HTERT RPE-1 (cell line): ENCODE results near the gene ANKRD36C.
"Not testable (repeated sequence)": the region's sequence is repeated elsewhere in the genome, so short reads cannot be mapped to it uniquely, and the experiment has no call there.

Source experiments
- in situ Hi-C: fragments of 300-500 bp; cut with MboI; formaldehyde crosslinking; loops from 4 replicates; pipeline ENCODE4 v1.14.3; 2020; ENCODE audit warnings: low sequenced_read_pairs

The ANKRD36C gene

GRCh38 chr2:95991351-95992094 is at the start of gene ANKRD36C:
TSS of gene ANKRD36C (minus strand) at chr2:95991824. CDS start at chr2:95991708, 116 bp downstream.
- in situ Hi-C loops, result not testable (repeated sequence)

DNA sequence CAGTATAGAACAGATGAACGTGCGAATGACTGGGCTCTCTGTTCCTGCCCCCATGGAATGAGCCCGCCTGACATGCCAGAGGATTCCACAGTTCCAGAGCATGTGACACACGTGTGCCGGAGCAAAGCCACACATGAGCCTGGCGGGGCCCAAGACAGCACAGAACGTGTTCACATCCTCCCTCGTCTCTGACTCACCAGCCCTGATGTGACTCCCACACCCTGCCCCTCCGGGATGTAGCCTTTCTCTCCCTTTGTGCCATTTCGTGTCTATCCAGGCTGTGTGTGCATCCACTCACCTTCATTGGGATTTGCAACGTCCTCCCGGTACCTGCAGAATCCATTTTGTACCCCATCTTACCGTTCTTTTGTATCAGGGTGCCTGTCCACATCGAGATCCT is 43.9 kb upstream of the ANKRD36C start:
- in situ Hi-C loops, result not testable (repeated sequence)

DNA sequence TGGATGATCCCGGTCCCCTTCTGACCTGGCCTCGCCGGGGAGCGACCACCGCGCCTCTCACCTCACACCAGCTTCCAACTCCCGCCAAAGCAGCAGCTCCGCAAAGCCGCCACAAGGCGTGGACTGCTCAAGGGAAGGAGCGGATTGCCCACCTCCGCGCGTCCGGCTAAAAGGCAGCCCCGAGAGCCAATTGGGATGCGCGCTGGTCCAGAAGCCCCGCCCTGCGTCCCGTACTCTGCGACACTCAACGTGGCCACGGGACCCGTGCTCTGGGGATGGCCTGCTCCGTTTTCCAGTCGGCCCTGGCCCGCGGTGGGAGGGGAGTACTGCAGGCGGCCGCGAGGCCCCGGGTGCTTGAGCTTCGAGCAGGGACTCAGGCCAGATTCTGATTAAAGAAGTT is 43.2 kb upstream of the ANKRD36C start, which contains the start of gene GPAT2:
Gene GPAT2 (minus strand): TSS at position 125 of the 400 bp plus-strand sequence. CDS start 2,557 bp downstream, outside the sequence.
- in situ Hi-C loops, result not testable (repeated sequence)

DNA sequence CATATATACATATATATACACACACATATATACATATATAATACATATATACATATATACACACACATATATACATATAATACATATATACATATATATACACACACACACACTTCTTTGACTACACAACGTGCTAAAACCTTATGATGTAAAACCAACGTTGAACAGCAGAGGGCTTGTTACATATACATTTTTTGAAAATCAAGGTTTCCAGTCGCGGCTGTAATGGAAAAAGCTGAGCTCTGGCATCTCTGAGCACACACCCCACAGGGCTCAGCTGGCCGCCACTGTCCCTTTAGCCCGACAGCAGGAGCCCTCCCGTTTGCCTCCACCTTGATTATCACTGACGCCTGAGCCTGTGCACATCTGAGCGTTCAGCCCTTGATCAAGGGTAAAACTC is 42.4 kb upstream of the ANKRD36C start:
- in situ Hi-C loops, result not testable (repeated sequence)

- in situ Hi-C loops, result not testable (repeated sequence)
Observed at GRCh38 chr2:96027725-96028325, 36.2 kb upstream of the ANKRD36C start.

DNA sequence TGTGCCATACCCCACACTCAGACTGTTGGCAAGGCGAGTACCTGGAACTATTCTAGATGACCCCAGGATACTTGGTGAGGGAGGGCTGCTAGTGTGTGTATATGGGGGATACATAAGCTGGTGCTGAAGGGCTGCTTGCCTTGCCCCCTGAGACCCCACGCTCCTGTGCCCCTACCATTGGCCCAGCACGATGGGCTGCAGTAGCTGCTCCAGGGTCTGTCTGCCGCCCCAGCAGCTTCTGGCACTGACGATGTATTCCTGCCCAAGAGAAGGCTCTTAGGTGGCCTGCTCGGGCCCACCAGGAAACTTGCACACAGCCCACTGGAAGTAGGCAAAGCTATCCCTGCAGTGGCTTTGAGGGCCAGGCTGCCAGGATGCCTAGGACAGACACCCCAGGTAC is 34.1 kb upstream of the ANKRD36C start:
- in situ Hi-C loops, result not testable (repeated sequence)

GRCh38 chr2:96025194-96025492 is 33.5 kb upstream of the ANKRD36C start:
- in situ Hi-C loops, result no loop called here

DNA sequence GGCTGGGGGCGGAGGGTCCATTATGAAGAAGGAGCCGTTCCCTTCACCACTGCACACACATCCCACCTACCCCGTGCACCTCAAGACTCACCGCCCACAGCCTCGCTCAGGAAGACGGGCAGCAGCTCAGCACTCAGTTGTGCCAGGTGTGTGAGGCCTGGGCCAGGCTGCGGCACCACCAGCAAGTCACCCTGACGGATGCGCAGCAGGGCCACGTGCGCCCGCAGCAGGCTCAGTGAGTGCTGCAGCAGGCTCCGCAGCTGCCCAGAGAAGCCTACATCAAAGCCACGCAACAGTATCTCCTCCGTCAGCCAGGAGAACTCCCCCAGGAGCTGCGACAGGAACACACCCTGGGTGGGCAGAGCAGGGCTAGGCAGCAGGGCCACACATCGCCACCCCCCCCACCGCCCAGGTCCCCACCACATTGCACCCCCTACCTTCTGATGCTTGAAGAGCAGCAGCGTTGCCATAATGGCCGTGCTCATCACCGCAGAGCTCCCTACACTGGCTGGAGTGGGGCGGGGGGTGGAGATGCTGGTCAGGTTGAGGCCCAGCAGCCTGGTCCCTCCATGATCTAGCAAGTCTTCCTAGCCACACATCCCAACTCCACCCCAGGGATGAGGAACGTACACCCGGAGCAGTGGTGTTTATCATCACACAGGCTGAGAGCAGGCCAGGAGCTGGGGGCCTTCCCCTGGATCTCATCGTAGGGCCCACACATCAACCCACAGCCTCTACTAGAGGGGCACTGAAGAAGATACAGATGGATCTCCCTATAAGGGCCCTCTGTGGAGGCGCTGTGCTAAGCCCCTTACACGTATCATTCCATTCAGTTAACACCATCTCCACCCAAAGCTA is 32.9 kb upstream of the ANKRD36C start:
- in situ Hi-C loops, result no loop called here

DNA sequence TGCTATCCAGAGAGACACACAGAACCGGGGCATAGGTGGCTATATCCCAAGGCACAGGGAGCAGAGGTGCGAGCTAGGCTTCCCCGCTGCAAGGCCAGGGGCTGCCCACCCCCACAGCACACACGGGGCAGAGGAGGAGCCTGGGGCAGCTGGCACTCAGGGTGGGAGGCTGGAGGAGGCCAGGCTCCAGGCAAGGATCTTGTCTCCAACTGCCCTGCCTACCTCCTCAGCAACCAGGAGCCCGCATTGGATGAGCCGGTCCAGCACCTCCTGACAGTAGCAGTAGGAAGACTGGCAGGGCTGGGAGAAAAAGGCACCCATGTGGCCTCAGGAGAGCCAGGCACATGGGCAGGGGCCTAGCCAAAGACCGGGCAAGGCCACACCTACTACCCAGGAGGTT is 32.1 kb upstream of the ANKRD36C start:
- in situ Hi-C loops, result not testable (repeated sequence)

DNA sequence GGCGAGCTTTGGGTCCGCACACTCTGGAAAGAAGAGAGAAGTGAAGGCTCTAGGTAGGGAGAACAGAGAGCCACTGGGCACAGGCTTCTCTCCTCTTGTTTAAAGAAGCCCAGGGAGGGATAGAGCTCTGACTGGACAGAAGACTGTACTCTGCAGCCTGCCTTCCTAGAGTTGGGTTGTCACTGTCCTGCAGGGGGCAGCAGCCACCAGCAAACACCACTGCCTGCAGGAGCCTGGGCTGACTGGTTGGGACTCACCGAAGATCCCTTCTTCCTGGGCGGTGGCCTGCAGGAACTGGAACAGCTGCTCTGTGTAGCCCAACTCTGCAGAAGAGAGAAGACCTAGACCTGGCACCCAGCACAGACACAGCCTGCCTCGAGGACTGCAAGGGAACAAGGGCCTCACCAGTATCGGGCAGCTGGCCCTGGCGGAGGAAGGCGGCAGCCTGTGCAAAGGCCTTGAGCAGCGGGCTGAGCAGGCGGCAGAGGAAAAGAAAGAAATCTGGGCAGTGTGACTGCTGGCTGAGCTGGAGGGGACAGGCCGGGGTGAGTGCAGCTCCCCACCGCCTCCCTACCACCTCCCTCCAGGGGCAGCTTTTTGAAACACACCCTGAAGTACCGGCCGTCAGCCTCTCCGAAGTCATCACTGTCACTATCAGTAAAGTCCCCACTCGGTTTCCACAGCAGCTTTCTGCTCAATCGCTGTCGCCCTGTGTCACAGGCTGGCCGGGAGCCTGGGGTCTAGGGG is 31.2 kb upstream of the ANKRD36C start:
- in situ Hi-C loops, result not testable (repeated sequence)

DNA sequence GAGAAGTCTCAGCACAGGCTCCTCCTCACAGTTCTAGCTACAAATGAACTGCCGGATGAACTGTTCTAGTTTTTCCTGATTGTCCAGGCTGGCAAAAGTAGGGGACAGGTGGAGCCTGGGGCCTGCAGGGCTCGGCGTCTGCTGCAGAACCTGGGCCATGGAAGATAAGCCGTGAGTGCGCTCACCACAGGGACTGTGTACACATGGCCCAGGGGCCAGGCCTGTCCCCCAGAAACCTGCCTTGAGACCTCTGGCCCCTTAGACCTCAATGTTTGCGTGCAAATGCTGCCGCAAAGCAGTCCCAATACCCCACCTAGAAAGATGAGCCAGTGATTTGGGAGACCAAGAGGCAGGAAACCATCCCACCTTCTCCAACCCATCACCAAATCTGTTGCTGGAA is 30.5 kb upstream of the ANKRD36C start:
- in situ Hi-C loops, result not testable (repeated sequence)

DNA sequence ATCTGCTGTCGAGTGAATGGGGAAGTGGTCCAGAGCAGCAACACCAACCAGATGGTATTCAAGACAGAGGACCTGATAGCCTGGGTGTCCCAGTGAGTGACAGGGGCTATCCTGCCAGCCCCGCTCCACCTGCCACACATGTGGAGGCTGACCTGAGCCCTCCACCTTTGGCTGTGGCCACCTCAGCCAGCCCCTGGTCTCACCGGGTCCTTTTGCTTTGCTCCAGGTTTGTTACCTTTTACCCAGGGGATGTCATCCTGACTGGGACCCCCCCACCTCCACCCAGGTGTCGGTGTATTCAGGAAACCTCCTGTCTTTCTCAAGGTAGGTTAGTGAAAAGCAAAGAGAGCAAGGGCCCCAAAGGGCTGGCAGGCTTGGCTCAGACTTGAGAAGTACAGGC is 29.5 kb upstream of the ANKRD36C start:
- in situ Hi-C loops, result not testable (repeated sequence)

- in situ Hi-C loops, result not testable (repeated sequence)
Observed at GRCh38 chr2:96019909-96020590, 28.4 kb upstream of the ANKRD36C start.

DNA sequence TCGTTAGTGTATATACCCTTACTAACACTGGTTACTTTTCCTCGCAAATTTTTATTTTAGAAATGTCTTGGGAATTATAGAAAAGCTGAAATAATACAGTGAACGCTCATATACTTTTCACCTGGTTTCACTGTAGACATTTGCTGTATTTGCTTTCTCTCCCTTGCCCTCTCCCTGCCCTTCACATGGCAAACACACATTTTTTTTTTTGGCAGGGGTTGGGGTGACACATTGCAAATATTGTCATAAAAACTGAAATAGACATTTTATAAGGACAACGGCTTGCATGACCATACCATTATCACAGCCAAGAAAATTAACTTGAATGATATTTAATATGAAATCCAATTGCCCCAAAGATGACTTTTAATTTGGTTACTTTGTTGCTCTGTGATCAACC is 24.7 kb upstream of the ANKRD36C start:
- in situ Hi-C loops, result not testable (repeated sequence)

- in situ Hi-C loops, result not testable (repeated sequence)
Observed at GRCh38 chr2:96012792-96013264, 21.2 kb upstream of the ANKRD36C start.

DNA sequence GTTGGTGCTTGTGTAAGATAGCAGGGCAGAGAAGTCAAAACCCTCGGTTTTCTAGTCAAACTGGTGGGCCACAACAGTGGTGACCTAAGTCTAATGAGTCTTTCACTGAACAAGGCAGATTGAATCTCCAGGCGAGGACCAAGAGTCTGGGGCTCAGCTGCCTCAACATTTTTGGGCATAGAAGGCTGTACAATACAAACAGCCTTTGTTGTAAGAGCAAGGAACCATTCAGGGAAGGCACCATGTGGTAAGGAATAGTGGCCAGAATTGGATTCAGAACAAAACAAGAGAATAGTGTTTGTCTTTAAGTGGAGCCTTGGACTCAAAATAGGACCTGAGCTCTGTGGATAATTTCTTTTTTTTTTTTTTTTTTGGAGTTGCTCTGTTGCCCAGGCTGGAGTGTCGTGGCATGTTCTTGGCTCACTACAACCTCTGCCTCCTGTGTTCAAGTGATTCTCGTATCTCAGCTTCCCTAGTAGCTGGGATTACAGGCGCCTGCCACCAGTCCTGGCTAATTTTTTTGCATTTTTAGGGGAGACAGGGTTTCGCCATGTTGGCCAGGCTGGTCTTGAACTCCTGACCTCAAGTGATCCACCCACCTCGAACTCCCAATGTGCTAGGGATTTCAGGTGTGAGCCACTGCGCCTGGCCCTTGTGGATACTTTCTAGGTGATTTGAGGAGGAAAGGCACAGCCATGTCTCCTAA is 20.6 kb upstream of the ANKRD36C start:
- in situ Hi-C loops, result not testable (repeated sequence)

DNA sequence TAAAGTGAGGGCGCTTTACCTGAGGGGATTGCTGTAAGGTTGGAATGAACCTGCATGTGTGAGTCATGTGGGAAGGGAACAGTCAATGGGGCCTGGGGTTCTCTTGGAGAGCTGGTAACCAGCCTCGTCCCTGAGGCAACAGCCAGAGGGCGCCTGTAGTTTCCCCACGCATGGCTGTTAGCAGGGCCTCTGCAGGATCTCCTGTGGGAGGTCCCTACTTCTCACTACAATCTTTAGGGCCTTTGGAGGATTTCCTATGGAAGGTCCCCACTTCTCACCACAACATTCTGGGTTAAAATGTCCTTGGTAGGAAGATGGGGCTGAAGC is 19.5 kb upstream of the ANKRD36C start:
- in situ Hi-C loops, result not testable (repeated sequence)

- in situ Hi-C loops, result not testable (repeated sequence)
Observed at GRCh38 chr2:96010320-96011128, 18.9 kb upstream of the ANKRD36C start.

- in situ Hi-C loops, result not testable (repeated sequence)
Observed at GRCh38 chr2:96009833-96010232, 18.2 kb upstream of the ANKRD36C start.
